H1 (cell line): ENCODE data around the gene OTOL1. TPM values are rescaled to one million over a fixed set of nuclear protein-coding genes. Genes with fewer than 3 reads are reported as not detected.

Experiments
- CTCF ChIA-PET: fragments of 300-600 bp; sonication (Branson Sonifier 250); formaldehyde crosslinking; loops from one replicate; lab custom pipeline; 2021; ENCODE audit not compliant: partially characterized antibody; lab: Charles Lee
- POLR2A ChIA-PET: fragments of 300-600 bp; sonication (Branson Sonifier 250); formaldehyde crosslinking; loops from one replicate; lab custom pipeline; 2021; ENCODE audit warnings: inconsistent platforms; ENCODE audit not compliant: partially characterized antibody; lab: Charles Lee
- DNase-seq, 2 experiments: peaks; one replicate each; pipeline versions ENCODE4 v3.0.0 to v3.0.0-alpha.2; 2010 to 2022; ENCODE audit warnings: low spot score in 2 of 2, low read depth in 1 of 2, mixed read lengths in 1 of 2
- FAIRE-seq: peaks from 2 replicates; lab custom pipeline; 2011; peaks lifted over from hg19 to GRCh38; lab: Jason Lieb, UNC
- H2AFZ ChIP-seq: 2 replicates; pipeline ENCODE4 v1.8.1; 2012; ENCODE audit warnings: low read length, inconsistent platforms
- H2AK5ac ChIP-seq: 2 replicates; pipeline ENCODE4 v1.6.1; 2013; ENCODE audit warnings: low read depth, low read length
- H2BK120ac ChIP-seq: replicated peaks from 2 replicates; pipeline ENCODE3; 2013; ENCODE audit warnings: low read depth, low read length, inconsistent platforms
- H2BK12ac ChIP-seq: 2 replicates; pipeline ENCODE4 v1.6.1; 2013; ENCODE audit warnings: low read depth, low read length
- H2BK15ac ChIP-seq: 2 replicates; pipeline ENCODE4 v1.6.1; 2013; ENCODE audit warnings: low read length
- H2BK20ac ChIP-seq: 2 replicates; pipeline ENCODE4 v1.6.1; 2013; ENCODE audit warnings: low read length
- H2BK5ac ChIP-seq: 2 replicates; pipeline ENCODE4 v1.6.1; 2013; ENCODE audit warnings: low read depth, low read length
- H3K14ac ChIP-seq: 2 replicates; pipeline ENCODE4 v1.6.1; 2013; ENCODE audit warnings: inconsistent platforms; ENCODE audit not compliant: insufficient read length
- H3K18ac ChIP-seq: 2 replicates; pipeline ENCODE4 v1.6.1; 2013; ENCODE audit warnings: low read length; ENCODE audit errors: extremely low read depth
- H3K23ac ChIP-seq: 2 replicates; pipeline ENCODE4 v1.6.1; 2013; ENCODE audit warnings: inconsistent platforms; ENCODE audit not compliant: insufficient read length
- H3K23me2 ChIP-seq: 2 replicates; pipeline ENCODE4 v1.6.1; 2013; ENCODE audit warnings: low read depth, low read length
- H3K27ac ChIP-seq: 2 replicates; pipeline ENCODE4 v1.6.1; 2011; ENCODE audit warnings: low read depth, low read length, inconsistent platforms
- H3K27me3 ChIP-seq, 4 experiments: replicated peaks in 1 of 4; 1 replicate in 1 of 4; 2 replicates in 3 of 4; pipeline versions ENCODE4 v1.6.1 to v1.8.1; 2011 to 2013; ENCODE audit warnings: low read length in 3 of 4, mild to moderate bottlenecking in 3 of 4, inconsistent platforms in 2 of 4, mixed read lengths in 2 of 4, moderate library complexity in 1 of 4; ENCODE audit not compliant: control insufficient read depth in 3 of 4, insufficient read depth in 3 of 4; ENCODE audit errors: extremely low read depth in 1 of 4
- H3K36me3 ChIP-seq, 4 experiments: 2 replicates each; pipeline versions ENCODE4 v1.6.1 to v1.8.1; 2011 to 2013; ENCODE audit warnings: mild to moderate bottlenecking in 4 of 4, low read length in 3 of 4, moderate library complexity in 2 of 4, control low read depth in 1 of 4, inconsistent platforms in 1 of 4; ENCODE audit not compliant: insufficient read depth in 4 of 4, control insufficient read depth in 2 of 4
- H3K4ac ChIP-seq: replicated peaks from 2 replicates; pipeline ENCODE3; 2013; ENCODE audit warnings: low read length, low read depth, mixed read lengths, inconsistent platforms; ENCODE audit not compliant: insufficient read length
- H3K4me1 ChIP-seq, 4 experiments: replicated peaks in 1 of 4; 1 replicate in 1 of 4; 2 replicates in 3 of 4; pipeline versions ENCODE4 v1.6.1 to v1.8.1; 2011 to 2013; ENCODE audit warnings: low read length in 3 of 4, inconsistent platforms in 2 of 4, mixed read lengths in 1 of 4; ENCODE audit not compliant: insufficient read depth in 4 of 4, control insufficient read depth in 3 of 4
- H3K4me2 ChIP-seq, 2 experiments: 2 replicates each; pipeline versions ENCODE4 v1.6.1 to v1.8.1; 2011 to 2013; ENCODE audit warnings: low read depth in 2 of 2, low read length in 2 of 2, control low read depth in 1 of 2, inconsistent platforms in 1 of 2, mild to moderate bottlenecking in 1 of 2; ENCODE audit not compliant: insufficient read depth in 1 of 2
- H3K4me3 ChIP-seq, 4 experiments: fragments of 200-600, 300-600 bp in 1 of 4; sonication (generic), shearing (Covaris generic), sonication (Bioruptor Twin) in 1 of 4; 2 replicates each; pipeline versions ENCODE4 v1.5.1 to v1.8.1; 2011 to 2016; ENCODE audit warnings: low read length in 4 of 4, low read depth in 3 of 4, control low read depth in 2 of 4, inconsistent platforms in 2 of 4, mild to moderate bottlenecking in 2 of 4, mixed read lengths in 1 of 4, moderate library complexity in 1 of 4; ENCODE audit not compliant: insufficient read depth in 2 of 4; ENCODE audit errors: extremely low read depth in 1 of 4
- H3K56ac ChIP-seq: replicated peaks from 2 replicates; pipeline ENCODE3; 2013; ENCODE audit warnings: low read depth, mild to moderate bottlenecking, mixed read lengths, low read length, inconsistent platforms; ENCODE audit not compliant: insufficient read length
- H3K79me1 ChIP-seq: 2 replicates; pipeline ENCODE4 v1.6.1; 2013; ENCODE audit warnings: low read depth, low read length, control low read depth
- H3K79me2 ChIP-seq, 2 experiments: 2 replicates each; pipeline versions ENCODE4 v1.6.1 to v1.8.1; 2012 to 2013; ENCODE audit warnings: low read length in 2 of 2, mild to moderate bottlenecking in 2 of 2, inconsistent platforms in 1 of 2; ENCODE audit not compliant: insufficient read depth in 2 of 2, control insufficient read depth in 1 of 2
- H3K9ac ChIP-seq, 4 experiments: replicated peaks in 1 of 4; 1 replicate in 1 of 4; 2 replicates in 3 of 4; pipeline versions ENCODE4 v1.6.1 to v1.8.1; 2011 to 2013; ENCODE audit warnings: low read depth in 3 of 4, low read length in 3 of 4, control low read depth in 2 of 4, mild to moderate bottlenecking in 2 of 4, moderate library complexity in 2 of 4, inconsistent platforms in 1 of 4; ENCODE audit errors: extremely low read depth in 1 of 4
- H3K9me3 ChIP-seq, 2 experiments: 2 replicates each; pipeline versions ENCODE4 v1.6.1 to v1.8.1; 2012 to 2013; ENCODE audit warnings: mild to moderate bottlenecking in 2 of 2, moderate library complexity in 2 of 2, control low read depth in 1 of 2, inconsistent platforms in 1 of 2, low read depth in 1 of 2, low read length in 1 of 2, mixed read lengths in 1 of 2; ENCODE audit not compliant: insufficient read depth in 2 of 2
- H4K20me1 ChIP-seq, 2 experiments: replicated peaks in 1 of 2; 2 replicates each; pipeline versions ENCODE3 to v1.8.1; 2011 to 2013; ENCODE audit warnings: inconsistent platforms in 2 of 2, low read length in 2 of 2, mild to moderate bottlenecking in 1 of 2; ENCODE audit not compliant: insufficient read depth in 2 of 2, control insufficient read depth in 1 of 2
- H4K5ac ChIP-seq: 2 replicates; pipeline ENCODE4 v1.6.1; 2013; ENCODE audit warnings: low read length, low read depth, mixed read lengths, inconsistent platforms; ENCODE audit not compliant: insufficient read length
- H4K8ac ChIP-seq: 2 replicates; pipeline ENCODE4 v1.8.0; 2013; ENCODE audit warnings: mild to moderate bottlenecking, moderate library complexity, low read length, inconsistent platforms; ENCODE audit not compliant: insufficient read depth; ENCODE audit errors: extremely low read depth
- H4K91ac ChIP-seq: replicated peaks from 2 replicates; pipeline ENCODE3; 2013; ENCODE audit warnings: low read length, mixed read lengths, inconsistent platforms; ENCODE audit not compliant: insufficient read length
- BRCA1 ChIP-seq: IDR thresholded peaks from 2 replicates; pipeline ENCODE4 v1.6.1; 2012; ENCODE audit warnings: low read depth, low read length, improper control_type of control experiment
- CEBPB ChIP-seq: IDR thresholded peaks from 2 replicates; pipeline ENCODE4 v1.6.1; 2012; ENCODE audit warnings: low read depth, low read length
- KDM1A ChIP-seq: fragments of 200-600, 300-600 bp; sonication (generic); IDR thresholded peaks from 2 replicates; pipeline ENCODE4 v1.7.1; 2016; ENCODE audit warnings: mild to moderate bottlenecking, low read length, borderline replicate concordance
- KDM4A ChIP-seq: IDR thresholded peaks from one replicate; pipeline ENCODE4 v1.7.1; 2012; ENCODE audit warnings: low read depth, mild to moderate bottlenecking, moderate library complexity, low read length, inconsistent platforms; ENCODE audit not compliant: severe bottlenecking
- NRF1 ChIP-seq: IDR thresholded peaks from 2 replicates; pipeline ENCODE4 v1.6.1; 2011; ENCODE audit warnings: mild to moderate bottlenecking, low read depth, low read length, improper control_type of control experiment
- SIX5 ChIP-seq: IDR thresholded peaks from 2 replicates; pipeline ENCODE4 v1.6.1; 2011; ENCODE audit warnings: mild to moderate bottlenecking, low read depth, low read length
- TEAD4 ChIP-seq: IDR thresholded peaks from 2 replicates; pipeline ENCODE4 v1.6.1; 2012; ENCODE audit warnings: low read depth, low read length, inconsistent platforms, mixed read lengths
- WGBS, 2 experiments: shearing (Covaris generic) in 1 of 2; methylation state at CpG; one replicate each; pipeline versions ENCODE4 v1.1.6 to v1.1.7; 2013 to 2015; ENCODE audit warnings: low lambda C conversion rate in 2 of 2, mixed read lengths in 2 of 2, inconsistent platforms in 1 of 2, low coverage in 1 of 2, missing lambda C conversion rate in 1 of 2; ENCODE audit not compliant: insufficient replicate concordance in 2 of 2, insufficient coverage in 1 of 2, insufficient read length in 1 of 2; ENCODE audit errors: extremely low coverage in 1 of 2, missing lambda C conversion rate in 1 of 2; 5-methylcytosine and 5-hydroxymethylcytosine counted together
- polyA plus RNA-seq, 7 experiments: library from polyadenylated mRNA; depleted of rRNA in 3 of 7; stranded (reverse) in 5 of 7; unstranded in 2 of 7; fragments of >200 nt in 5 of 7; fragments of 200-250 nt in 2 of 7; gene quantifications; 1 replicate in 5 of 7; 2 replicates in 1 of 7; 4 replicates in 1 of 7; pipeline versions ENCODE4 v1.2.1 to v1.2.3, GENCODE V29; 2011 to 2013; ENCODE audit warnings: missing spikeins in 2 of 7, mixed read lengths in 2 of 7
- total RNA-seq: library from RNA; stranded (reverse); fragmentation: NEBNext Ultra II Directional; extraction: Animal tissue kit (Norgen Biotek cat#: 25700); gene quantifications from 2 replicates; pipeline ENCODE4 v1.2.1, GENCODE V29; 2021
- TF ChIP-seq, protein P1 (sequence below): IDR thresholded peaks from 2 replicates; pipeline ENCODE4 v1.6.1; 2012; ENCODE audit warnings: low read length, inconsistent platforms

Gene OTOL1
- total and polyA plus RNA-seq, 2 of the 8 experiments (the other 6 are each of a cell fraction or from before 2014, with no cell fraction given), result not detected

DNA sequence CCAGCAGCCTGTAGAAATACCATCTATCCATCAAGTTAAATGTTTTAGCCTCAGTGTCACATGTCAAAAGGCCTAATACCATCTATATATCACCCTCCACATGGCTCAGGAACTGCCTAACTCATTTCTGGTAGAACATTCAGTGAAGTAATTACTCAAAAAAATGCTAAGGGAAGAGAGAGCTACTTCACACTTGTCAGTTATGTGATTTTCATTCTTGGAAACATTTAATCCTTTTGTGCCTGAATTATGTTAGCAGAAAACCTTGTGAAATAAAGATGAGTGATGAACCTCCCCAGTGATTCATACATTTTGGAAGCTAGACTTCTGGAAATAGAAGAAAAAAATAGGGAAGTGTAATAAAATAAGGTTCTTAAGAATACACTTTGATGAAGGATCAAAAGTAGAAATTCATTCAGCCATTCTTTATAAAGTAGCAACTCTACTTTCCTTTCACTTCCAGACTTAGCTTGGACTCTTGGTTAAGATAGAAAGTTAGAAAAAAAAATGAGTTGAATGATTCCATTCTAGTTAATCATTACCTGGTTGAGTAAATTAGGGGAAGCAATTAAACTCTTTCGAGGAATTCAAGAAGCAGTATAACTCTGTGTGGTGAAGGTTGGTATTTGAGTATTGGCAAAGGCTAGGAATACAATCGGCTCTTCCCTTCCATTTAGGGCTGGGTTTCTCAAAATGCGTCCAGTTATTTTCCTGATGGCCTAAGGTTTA is 3.6 kb downstream of the OTOL1 start:
- Histone ChIP-seq H2BK20ac (no peak overlapping the region), H3K79me2 (no peaks in the 10 kb centered on the region), H2AK5ac (no peak overlapping the region), H3K4me3 (no peak overlapping the region), H2BK12ac (no peak overlapping the region), H3K23ac (no peak overlapping the region), H3K9ac (no peak overlapping the region), H3K27ac (no peak overlapping the region), H3K56ac (no peak overlapping the region), H3K79me1 (no peaks in the 10 kb centered on the region), H3K14ac (no peak overlapping the region), H2AFZ (no peak overlapping the region), H3K9me3 (no peaks in the 10 kb centered on the region), H3K36me3 (no peaks in the 10 kb centered on the region), H4K8ac (no peak overlapping the region), H4K5ac (no peak overlapping the region), H3K18ac (no peak overlapping the region), H2BK15ac (no peak overlapping the region), H2BK120ac (no peak overlapping the region), H4K91ac (no peak overlapping the region), H3K4me2 (no peak overlapping the region), H3K23me2 (no peaks in the 10 kb centered on the region), H3K27me3 (no peaks in the 10 kb centered on the region), H3K4me1 (no peaks in the 10 kb centered on the region), H3K4ac (no peak overlapping the region), H4K20me1 (no peaks in the 10 kb centered on the region), H2BK5ac (no peak overlapping the region)
- WGBS, 2 experiments, result 88% methylated on average over 3 of the region's 3 CpGs; no CpG with 5 or more reads in 1 of the 2 experiments
- DNase-seq (no peak), FAIRE-seq (no peak)
- POLR2A ChIA-PET, result no interaction called here
- CTCF ChIA-PET, result interaction anchor here (4.1 kb wide), 1 partner anchor 9 kb away, joined by 21 read pairs; no protein-coding TSS in a partner anchor
- TF ChIP-seq CEBPB, result no peak
- no peak for TF ChIP-seq BRCA1
- TF ChIP-seq TEAD4, result no peak
- no peak for TF ChIP-seq KDM4A
- no peak for TF ChIP-seq KDM1A
- no peak for TF ChIP-seq NRF1
- TF ChIP-seq, protein P1, sequence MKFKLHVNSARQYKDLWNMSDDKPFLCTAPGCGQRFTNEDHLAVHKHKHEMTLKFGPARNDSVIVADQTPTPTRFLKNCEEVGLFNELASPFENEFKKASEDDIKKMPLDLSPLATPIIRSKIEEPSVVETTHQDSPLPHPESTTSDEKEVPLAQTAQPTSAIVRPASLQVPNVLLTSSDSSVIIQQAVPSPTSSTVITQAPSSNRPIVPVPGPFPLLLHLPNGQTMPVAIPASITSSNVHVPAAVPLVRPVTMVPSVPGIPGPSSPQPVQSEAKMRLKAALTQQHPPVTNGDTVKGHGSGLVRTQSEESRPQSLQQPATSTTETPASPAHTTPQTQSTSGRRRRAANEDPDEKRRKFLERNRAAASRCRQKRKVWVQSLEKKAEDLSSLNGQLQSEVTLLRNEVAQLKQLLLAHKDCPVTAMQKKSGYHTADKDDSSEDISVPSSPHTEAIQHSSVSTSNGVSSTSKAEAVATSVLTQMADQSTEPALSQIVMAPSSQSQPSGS, result no peak
- TF ChIP-seq SIX5, result no peak
